Activated CD4-positive, CD25-positive, alpha-beta regulatory T cell treated with anti-CD3 and anti-CD28 coated beads, Interleukin-2, amount 50 U/mL, for 24 hours (primary cell): Measurements from ENCODE around the gene PKP3.
A peak's percentile ranks its signal among the peaks of the same experiment; 100 is the strongest.

Experiments used
- ATAC-seq, 2 donors: fragments of 150-1000 bp; cut with Tn5 transposase; one replicate each; pipeline ENCODE4 v1.10.0; 2021; ENCODE audit warnings: mild to moderate bottlenecking in 1 of 2, moderate library complexity in 1 of 2

Gene PKP3

DNA sequence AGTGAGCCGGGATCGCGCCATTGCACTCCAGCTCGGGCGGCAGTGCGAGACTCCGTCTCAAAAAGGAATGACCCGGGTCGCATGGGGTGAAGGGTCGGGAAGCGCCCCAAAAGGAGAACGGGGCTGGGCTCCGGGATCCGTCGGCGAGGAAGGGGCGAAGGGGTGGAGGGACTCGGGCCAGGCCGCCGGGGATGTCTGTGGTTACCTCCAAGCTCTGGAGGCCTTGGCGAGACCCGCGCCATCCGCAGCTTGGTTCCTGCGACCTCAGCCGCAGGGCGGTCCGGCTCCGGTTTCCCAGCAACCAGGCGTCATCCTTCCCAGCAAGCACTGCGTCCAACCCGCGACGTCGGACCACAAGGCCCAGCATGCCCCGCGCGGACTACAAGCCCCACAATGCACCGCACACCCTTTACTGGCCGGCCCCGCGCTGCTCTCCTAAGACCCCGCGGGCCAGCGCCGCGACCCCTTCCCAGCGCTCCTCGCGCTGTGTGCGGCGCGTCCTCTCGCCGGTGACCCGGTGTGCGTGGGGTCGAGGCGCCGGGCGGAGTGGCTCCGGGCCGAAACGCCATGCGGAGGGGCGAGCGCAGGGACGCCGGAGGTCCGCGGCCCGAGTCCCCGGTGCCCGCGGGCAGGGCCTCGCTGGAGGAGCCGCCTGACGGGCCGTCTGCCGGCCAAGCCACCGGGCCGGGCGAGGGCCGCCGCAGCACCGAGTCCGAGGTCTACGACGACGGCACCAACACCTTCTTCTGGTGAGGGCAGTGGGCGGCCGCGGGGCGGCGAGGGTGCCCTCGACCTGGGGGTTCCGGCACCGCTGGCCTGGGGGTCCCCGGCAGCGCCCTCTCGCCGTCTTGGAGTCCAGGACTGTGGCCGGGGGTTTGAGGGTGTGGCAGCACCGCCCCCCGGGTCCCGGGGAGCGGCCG is 56.1 kb downstream of the PKP3 start, which contains the start of gene PTDSS2:
TSS of gene PTDSS2 (plus strand) at position 391 of the 920 bp plus-strand sequence. CDS start at position 568, 177 bp downstream.
- peak; percentile 90 to 91 for ATAC-seq

DNA sequence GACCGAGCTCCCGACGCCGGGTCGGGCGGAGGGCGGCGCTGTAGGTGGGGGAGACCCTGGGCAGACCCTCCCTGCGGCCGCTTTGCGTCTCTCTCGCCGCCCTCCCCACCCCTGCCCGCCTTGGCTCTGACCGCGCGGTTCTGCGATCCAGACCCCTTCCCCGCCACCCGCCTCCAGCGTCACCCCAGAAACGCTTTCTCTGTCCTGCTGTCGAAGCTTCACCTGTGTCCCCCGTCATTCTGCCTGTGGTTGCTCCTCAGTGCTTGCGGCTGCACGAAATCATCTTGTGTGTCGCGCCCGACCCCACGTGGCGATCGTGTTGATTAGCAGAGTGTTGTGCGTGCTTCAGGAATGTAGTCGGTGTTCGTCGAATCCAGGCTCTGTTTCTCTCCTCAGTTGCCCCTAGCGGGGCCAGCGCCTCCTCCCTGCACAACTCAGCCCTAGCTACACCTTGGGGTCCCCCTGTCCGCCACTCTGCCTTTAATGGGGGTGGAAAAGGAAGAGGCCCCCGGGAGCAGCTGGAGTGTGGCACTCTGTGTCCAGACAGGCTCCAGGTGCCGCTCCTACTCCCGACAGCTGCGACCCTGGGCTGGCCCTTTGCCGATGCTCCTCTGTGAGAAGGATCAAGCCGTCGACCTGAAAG is 56.9 kb downstream of the PKP3 start:
- peak; percentile 26 to 33 for ATAC-seq

DNA sequence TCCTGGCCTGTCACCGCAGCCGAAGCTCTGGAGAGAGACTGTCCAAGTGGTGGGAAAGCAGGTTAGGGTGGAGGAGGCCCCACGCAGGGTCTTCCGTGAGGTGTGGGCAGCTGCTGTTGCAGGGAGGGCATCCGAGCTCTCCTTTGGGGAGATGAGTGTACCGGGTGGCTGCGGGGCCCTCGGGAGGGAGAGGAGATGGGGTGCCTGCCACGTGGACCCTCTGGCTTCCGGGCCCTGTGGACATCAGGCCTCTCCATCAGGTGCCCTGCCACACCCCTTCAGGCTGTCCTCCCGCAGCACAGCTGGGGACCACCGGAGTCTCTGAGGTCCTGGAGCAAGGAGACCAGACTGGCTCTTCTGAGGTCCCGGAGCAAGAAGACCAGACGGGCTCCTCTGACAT is 57.7 kb downstream of the PKP3 start:
- ATAC-seq = no peak

DNA sequence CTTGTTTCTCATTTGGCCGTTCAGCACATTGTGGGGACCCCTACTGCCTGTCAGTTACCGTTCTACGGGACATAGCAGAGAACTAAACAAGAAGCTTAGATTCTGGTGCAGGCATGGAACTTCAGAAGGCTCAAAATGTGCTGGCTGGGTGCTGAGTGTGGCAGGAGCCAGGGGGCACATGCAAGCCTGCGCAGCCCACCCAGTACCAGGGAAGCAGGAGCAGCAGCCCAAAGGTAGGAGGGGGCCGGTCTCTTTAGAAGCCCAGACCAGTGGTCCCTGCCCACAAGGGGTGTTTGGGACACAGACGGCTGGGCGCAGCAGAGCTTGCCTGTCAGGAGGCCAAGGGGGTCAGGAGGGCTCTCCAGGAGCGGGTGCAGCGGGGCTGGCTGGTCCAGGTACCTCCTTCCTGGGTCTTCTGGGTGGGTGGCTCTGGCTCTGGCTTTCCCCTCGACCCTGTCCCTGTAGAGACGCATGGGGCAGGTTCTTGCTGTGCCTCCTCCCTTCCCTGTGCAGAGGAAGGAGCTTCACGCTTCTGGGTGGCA is 58.3 kb downstream of the PKP3 start:
- ATAC-seq = no peak

DNA sequence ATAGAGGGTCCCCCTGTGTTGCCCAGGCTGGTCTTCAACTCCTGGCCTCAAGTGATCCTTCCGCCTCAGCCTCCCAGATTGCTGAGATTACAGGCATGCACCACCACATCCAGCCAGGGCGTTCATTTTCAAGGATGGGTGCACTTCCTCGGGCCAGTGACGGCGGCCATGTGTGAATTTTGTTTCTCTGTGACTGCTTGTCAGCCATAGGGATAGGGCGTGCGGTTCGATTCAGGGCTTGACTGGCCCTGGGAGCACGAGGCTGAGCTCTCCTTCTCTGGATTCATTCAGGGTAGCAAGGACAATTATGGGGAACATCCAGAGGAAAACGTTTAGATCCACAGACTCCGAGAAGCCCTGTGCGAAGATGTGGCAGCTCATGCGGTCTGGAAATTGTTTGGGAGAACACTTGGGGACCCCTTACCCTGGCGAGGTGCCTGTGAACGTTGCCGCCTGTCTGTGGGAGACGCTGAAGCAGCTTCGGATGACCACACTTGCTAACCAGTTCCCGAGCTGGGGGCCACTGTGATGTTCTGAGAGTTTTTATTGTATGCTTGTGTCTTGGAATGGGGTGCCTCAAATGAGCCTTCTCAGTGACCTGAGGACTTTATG is 59.0 kb downstream of the PKP3 start:
- ATAC-seq = no peak

DNA sequence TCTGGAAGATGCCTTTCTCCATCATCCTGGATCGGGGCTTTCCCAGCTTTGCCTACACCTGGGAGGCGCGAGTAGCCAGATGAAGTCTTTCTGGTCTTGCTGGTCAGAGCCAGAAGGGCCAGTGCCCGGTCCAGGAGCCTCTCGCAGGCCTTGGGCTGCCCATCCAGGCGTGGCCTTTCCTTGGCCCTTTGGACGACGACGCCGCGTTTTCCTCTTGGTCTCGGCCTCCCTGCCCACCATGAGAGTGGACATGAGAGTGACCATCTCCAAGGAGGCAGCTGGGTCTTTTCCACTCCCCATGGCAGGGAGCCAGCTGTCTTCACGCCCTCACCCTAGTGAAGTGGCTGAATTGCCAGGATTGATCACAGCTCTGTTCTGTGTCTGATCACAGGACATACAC is 59.6 kb downstream of the PKP3 start:
- no peak for ATAC-seq

DNA sequence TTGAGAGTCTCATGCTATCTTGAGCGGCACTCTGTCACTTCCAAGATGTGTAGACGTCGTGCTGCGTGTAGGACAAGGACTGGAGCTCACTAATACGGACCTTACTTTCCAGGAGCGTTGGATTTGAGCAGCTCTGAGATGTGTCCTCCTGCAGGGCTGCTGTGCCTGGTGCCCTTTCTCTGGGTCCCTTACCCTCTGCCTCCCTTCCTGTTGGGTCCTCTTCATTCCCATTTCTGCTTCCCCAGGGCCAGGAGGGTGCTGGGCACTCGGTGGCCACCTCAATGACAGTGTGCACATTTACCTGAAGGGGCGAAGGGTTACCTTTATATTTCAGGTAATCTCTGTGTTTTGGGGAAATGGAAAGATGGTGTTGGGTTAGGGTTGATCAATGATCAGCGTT is 60.0 kb downstream of the PKP3 start:
- no peak for ATAC-seq
